A549 (cell line): Measurements from ENCODE around the gene KCNN3. TPM values are rescaled to one million over a fixed set of nuclear protein-coding genes. Genes with fewer than 3 reads are reported as not detected.
A peak's percentile ranks its signal among the peaks of the same experiment; 100 is the strongest.

Source experiments
- ATAC-seq, 2 experiments: fragments of 200-7000 bp in 1 of 2; fragments of >200 bp in 1 of 2; cut with Nextera tagmentation in 1 of 2; cut with Tn5 transposase in 1 of 2; 3 replicates each; pipeline versions ENCODE4 v1.8.0 to v1.9.1; 2018 to 2020; ENCODE audit warnings: mild to moderate bottlenecking in 1 of 2, moderate library complexity in 1 of 2
- CTCF ChIA-PET: fragments of 300-600 bp; sonication (Branson Sonifier 250); formaldehyde crosslinking; extraction: SDS; loops from one replicate; lab custom pipeline; 2021; ENCODE audit warnings: antibody characterized with exemption, inconsistent platforms; lab: Yijun Ruan, JAX
- POLR2A ChIA-PET: fragments of 350-600 bp; formaldehyde crosslinking; extraction: SDS; loops from one replicate; lab custom pipeline; 2021; ENCODE audit warnings: antibody characterized with exemption, inconsistent platforms; lab: Yijun Ruan, JAX
- DNase-seq, 2 experiments: peaks; one replicate each; pipeline versions ENCODE4 v3.0.0 to v3.0.0-alpha.2; 2011 to 2016; ENCODE audit warnings: low read depth in 1 of 2, low spot score in 1 of 2
- FAIRE-seq: peaks from 2 replicates; lab custom pipeline; 2011; peaks lifted over from hg19 to GRCh38; lab: Jason Lieb, UNC
- H3K27ac ChIP-seq, 2 experiments: fragments of >200 bp; sonication (Bioruptor Twin); formaldehyde crosslinking; 3 replicates each; pipeline ENCODE4 v1.5.1; 2016 to 2017
- H3K4me1 ChIP-seq: fragments of >200 bp; sonication (Bioruptor Twin); formaldehyde crosslinking; 3 replicates; pipeline ENCODE4 v1.6.1; 2016
- H3K4me2 ChIP-seq: fragments of >200 bp; sonication (Bioruptor Twin); formaldehyde crosslinking; 3 replicates; pipeline ENCODE4 v1.6.1; 2016
- H3K4me3 ChIP-seq: fragments of >200 bp; sonication (Bioruptor Twin); formaldehyde crosslinking; 3 replicates; pipeline ENCODE4 v1.5.1; 2016
- H3K9me3 ChIP-seq: fragments of >200 bp; sonication (Bioruptor Twin); formaldehyde crosslinking; 3 replicates; pipeline ENCODE4 v1.6.1; 2016
- BCL3 ChIP-seq: fragments of >200 bp; sonication (Bioruptor Twin); formaldehyde crosslinking; IDR thresholded peaks from 3 replicates; pipeline ENCODE4 v1.6.1; 2016
- BHLHE40 ChIP-seq: IDR thresholded peaks from 2 replicates; pipeline ENCODE4 v1.6.1; 2012; ENCODE audit warnings: low read depth, low read length, inconsistent platforms
- CBX2 ChIP-seq: fragments of 200-600 bp; sonication (generic); IDR thresholded peaks from 2 replicates; pipeline ENCODE4 v1.6.1; 2016; ENCODE audit warnings: low read depth, mild to moderate bottlenecking, borderline replicate concordance
- CEBPB ChIP-seq, 2 experiments: fragments of >200 bp in 1 of 2; sonication (Bioruptor Twin) in 1 of 2; formaldehyde crosslinking in 1 of 2; IDR thresholded peaks; 2 replicates each; pipeline ENCODE4 v1.6.1; 2012 to 2016
- CTCF ChIP-seq: fragments of >200 bp; sonication (Bioruptor Twin); formaldehyde crosslinking; IDR thresholded peaks from 3 replicates; pipeline ENCODE4 v1.5.1; 2016
- E2F6 ChIP-seq: IDR thresholded peaks from 2 replicates; pipeline ENCODE4 v1.6.1; 2012; ENCODE audit warnings: low read depth, borderline replicate concordance
- FOSL2 ChIP-seq, 2 experiments: fragments of 450-650 bp in 1 of 2; fragments of >200 bp in 1 of 2; sonication (Bioruptor Twin) in 1 of 2; formaldehyde crosslinking; IDR thresholded peaks; 2 replicates each; pipeline versions ENCODE4 v1.5.0 to v1.6.1; 2016 to 2020; ENCODE audit warnings: mild to moderate bottlenecking in 1 of 2, moderate library complexity in 1 of 2
- GATA3 ChIP-seq: IDR thresholded peaks from 2 replicates; pipeline ENCODE4 v1.6.1; 2012; ENCODE audit warnings: borderline replicate concordance
- HDAC2 ChIP-seq: fragments of 200-600 bp; sonication (generic); IDR thresholded peaks from 2 replicates; pipeline ENCODE4 v1.6.1; 2016
- HOXB13 ChIP-seq: fragments of 250-450 bp; sonication (Bioruptor Pico); IDR thresholded peaks from 2 replicates; pipeline ENCODE4 v1.5.0; 2020; ENCODE audit warnings: low read depth, mild to moderate bottlenecking, moderate library complexity
- NFE2L2 ChIP-seq: fragments of 150-350 bp; conservative IDR thresholded peaks from 2 replicates; pipeline ENCODE4 v1.6.1; 2014; ENCODE audit warnings: low read length
- RAD21 ChIP-seq, 2 experiments: fragments of >200 bp in 1 of 2; sonication (Bioruptor Twin) in 1 of 2; formaldehyde crosslinking in 1 of 2; IDR thresholded peaks in 1 of 2; conservative IDR thresholded peaks in 1 of 2; 2 replicates in 1 of 2; 3 replicates in 1 of 2; pipeline ENCODE4 v1.6.1; 2012 to 2018; ENCODE audit warnings: inconsistent platforms in 1 of 2
- SMC3 ChIP-seq: fragments of >200 bp; sonication (Bioruptor Twin); formaldehyde crosslinking; IDR thresholded peaks from 3 replicates; pipeline ENCODE4 v1.6.1; 2018; ENCODE audit warnings: inconsistent platforms
- TP53 ChIP-seq: fragments of 250-450 bp; sonication (Bioruptor Pico); IDR thresholded peaks from 2 replicates; pipeline ENCODE4 v1.5.0; 2021; ENCODE audit warnings: mild to moderate bottlenecking, moderate library complexity
- ZFP36 ChIP-seq: fragments of 450-650 bp; IDR thresholded peaks from 2 replicates; pipeline ENCODE4 v1.6.1; 2014; ENCODE audit warnings: borderline replicate concordance; ENCODE audit not compliant: partially characterized antibody
- WGBS: methylation state at CpG from one replicate; pipeline ENCODE4 v1.1.6; 2017; ENCODE audit errors: missing lambda C conversion rate; 5-methylcytosine and 5-hydroxymethylcytosine counted together
- polyA plus RNA-seq, 4 experiments: library from polyadenylated mRNA; depleted of rRNA in 3 of 4; stranded (reverse); fragments of >200 nt; fragmentation: RNase III in 1 of 4; extraction: RNeasy Plus Mini Kit Qiagen cat#74134 plus additional on column Dnase treatment in 1 of 4; gene quantifications; 2 replicates in 3 of 4; 3 replicates in 1 of 4; pipeline ENCODE4 v1.2.3, GENCODE V29; 2011 to 2017

KCNN3 gene
- polyA plus RNA-seq, 2 of the 4 experiments (the other 2 are of a cell fraction), result 0.01 to 0.03 TPM

- TF ChIP-seq CBX2 (no peak), CEBPB (IDR thresholded peaks at IDR 0.05) (no peak)
Measured at GRCh38 chr1:154881820-154882535, 11.9 kb upstream of the KCNN3 start (continued).

- H3K4me1 ChIP-seq, result peaks cover 17% of the 10 kb centered on the region
- no peak for TF ChIP-seq FOSL2 (IDR thresholded peaks at IDR 0.05)
- TF ChIP-seq FOSL2 (CRISPR knock-in tag; IDR thresholded peaks at IDR 0.05), result no peak
- no peak for TF ChIP-seq GATA3
- TF ChIP-seq HOXB13 (CRISPR knock-in tag), result no peak
- no peak for TF ChIP-seq CBX2
- TF ChIP-seq, all 56 proteins: peak for 0
- no peaks in the 10 kb centered on the region for H3K9me3 ChIP-seq
- H3K4me3 ChIP-seq, result no peak overlapping the region
- H3K4me2 ChIP-seq, result no peak overlapping the region
- H3K27ac ChIP-seq, result no peak overlapping the region
- no peak for FAIRE-seq
- WGBS, result 40% methylated on average over 5 of the region's 5 CpGs
- no peak for DNase-seq
- no peak for ATAC-seq
- ChIA-PET CTCF (interaction anchor here (1.0 to 4.5 kb wide), 13 partner anchors 11 to 400 kb away, joined by 3 to 32 read pairs (median 6); no protein-coding TSS in a partner anchor), POLR2A (no interaction called here)
Measured at GRCh38 chr1:154880671-154881070, 10.6 kb upstream of the KCNN3 start.

GRCh38 chr1:154879038-154879421 lies 8.9 kb upstream of the KCNN3 start:
- ATAC-seq (peak in 1 of 2 experiments; percentile 3; a peak in 2 of 6 replicates), DNase-seq (no peak), FAIRE-seq (no peak)
- no peak overlapping the region for H3K4me3 ChIP-seq
- ChIA-PET CTCF (interaction anchor here (0.5 to 4.8 kb wide), 63 partner anchors 8 to 429 kb away, joined by 3 to 72 read pairs (median 4); partner anchors contain the start of genes CHRNB2 and KCNN3), POLR2A (interaction anchor here (0.5 to 1.4 kb wide), 3 partner anchors 52 to 319 kb away, joined by 3 to 5 read pairs (median 4); no protein-coding TSS in a partner anchor)
- peaks cover 17% of the 10 kb centered on the region for H3K4me1 ChIP-seq
- no peak overlapping the region for H3K4me2 ChIP-seq
- H3K27ac ChIP-seq, result no peak overlapping the region
- no peak for TF ChIP-seq SMC3
- no peaks in the 10 kb centered on the region for H3K9me3 ChIP-seq
- WGBS, result 30% methylated on average over 10 of the region's 16 CpGs

- no peak for TF ChIP-seq E2F6
- TF ChIP-seq BHLHE40, result no peak
- no peak for TF ChIP-seq GATA3
- peak; percentile 94 for TF ChIP-seq SMC3
- peak; percentile 85 for TF ChIP-seq CTCF
- TF ChIP-seq ZFP36, result no peak
- TF ChIP-seq TP53, result no peak
- no peak for TF ChIP-seq HDAC2
- TF ChIP-seq BCL3, result no peak
- TF ChIP-seq RAD21 (conservative IDR thresholded peaks at IDR 0.05 in 1 of 2, IDR thresholded peaks at IDR 0.05 in 1 of 2), result peak; percentile 93
- TF ChIP-seq NFE2L2, result no peak
- peak; percentile 72 to 73 for DNase-seq
- Histone ChIP-seq H3K4me1 (peaks cover 17% of the 10 kb centered on the region), H3K4me2 (peak overlapping the region; percentile 48; the same call in 2 of the 3 replicates), H3K9me3 (no peaks in the 10 kb centered on the region), H3K27ac (peak overlapping the region; percentile 38 to 45; a peak in 1 of 6 replicates), H3K4me3 (no peak overlapping the region)
- WGBS, result 40% methylated on average over 10 of the region's 20 CpGs
- CTCF ChIA-PET, result interaction anchor here (0.5 to 4.8 kb wide), 67 partner anchors 9 to 428 kb away, joined by 3 to 72 read pairs (median 4); partner anchors contain the start of genes CHRNB2 and KCNN3
- no peak for FAIRE-seq
- POLR2A ChIA-PET, result interaction anchor here (0.7 to 1.4 kb wide), 2 partner anchors 209 to 318 kb away, joined by 3 to 5 read pairs; no protein-coding TSS in a partner anchor
- peak; percentile 91 to 97 for ATAC-seq
Measured at GRCh38 chr1:154878371-154879037, 8.4 kb upstream of the KCNN3 start.
